HepG2 (cell line): ENCODE measurements around the gene FGD6. TPM values are rescaled to one million over a fixed set of nuclear protein-coding genes. Genes with fewer than 3 reads are reported as not detected.

Source experiments
- ATAC-seq: fragments of 200-7000 bp; cut with Tn5 transposase; 3 replicates; pipeline ENCODE4 v1.9.1; 2020; ENCODE audit warnings: mild to moderate bottlenecking, moderate library complexity
- BruUV-seq: library from RNA; stranded (reverse); fragments of 400-500 nt; replicated peaks from 2 replicates; lab custom pipeline; 2021; lab: Mats Ljungman, UMichigan
- CTCF ChIA-PET: fragments of 300-600 bp; formaldehyde crosslinking; extraction: SDS; loops from one replicate; lab custom pipeline; 2021; ENCODE audit warnings: low total read pairs, inconsistent platforms, low intra/inter-chr PET ratio; lab: Yijun Ruan, JAX
- POLR2A ChIA-PET: fragments of 350-600 bp; sonication (Branson Sonifier 250); formaldehyde crosslinking; loops from one replicate; lab custom pipeline; 2020; ENCODE audit warnings: antibody characterized with exemption, inconsistent platforms; lab: Yijun Ruan, JAX
- DNase-seq: peaks from one replicate; pipeline ENCODE4 v3.0.0-alpha.2; 2015; ENCODE audit warnings: low spot score
- FAIRE-seq: peaks from 3 replicates; lab custom pipeline; 2011; peaks lifted over from hg19 to GRCh38; lab: Jason Lieb, UNC
- H2AFZ ChIP-seq: one replicate; pipeline ENCODE4 v1.6.1; 2011; ENCODE audit warnings: low read length, inconsistent platforms
- H3K27ac ChIP-seq: fragments of 300-600 bp; 3 replicates; pipeline ENCODE4 v1.8.0; 2011; ENCODE audit warnings: mixed run types, mild to moderate bottlenecking, mixed read lengths, low read length, inconsistent platforms; ENCODE audit not compliant: insufficient read depth; ENCODE audit errors: extremely low read length
- H3K27me3 ChIP-seq, 2 experiments: fragments of 200-600 bp in 1 of 2; 2 replicates in 1 of 2; 3 replicates in 1 of 2; pipeline versions ENCODE4 v1.6.0 to v1.8.0; 2011; ENCODE audit warnings: low read length in 2 of 2, mild to moderate bottlenecking in 2 of 2, moderate library complexity in 2 of 2, inconsistent platforms in 1 of 2; ENCODE audit not compliant: insufficient read depth in 2 of 2, control insufficient read depth in 1 of 2
- H3K36me3 ChIP-seq, 2 experiments: fragments of 200-600 bp in 1 of 2; replicated peaks in 1 of 2; 2 replicates in 1 of 2; 3 replicates in 1 of 2; pipeline versions ENCODE4 v1.5.1 to v1.8.0; 2011; ENCODE audit warnings: low read length in 2 of 2, inconsistent platforms in 1 of 2; ENCODE audit not compliant: insufficient read depth in 2 of 2, control insufficient read depth in 1 of 2
- H3K4me1 ChIP-seq: 2 replicates; pipeline ENCODE4 v1.5.1; 2012; ENCODE audit warnings: low read length, inconsistent platforms; ENCODE audit not compliant: insufficient read depth
- H3K4me2 ChIP-seq: 2 replicates; pipeline ENCODE4 v1.6.0; 2011; ENCODE audit warnings: low read depth, low read length, inconsistent platforms
- H3K4me3 ChIP-seq, 3 experiments: fragments of 200-600 bp in 1 of 3; sonication (generic), shearing (Covaris generic) in 1 of 3; replicated peaks in 1 of 3; 2 replicates each; pipeline ENCODE4 v1.5.1; 2011 to 2016; ENCODE audit warnings: low read length in 3 of 3, inconsistent platforms in 2 of 3, low read depth in 2 of 3, mild to moderate bottlenecking in 2 of 3, control low read depth in 1 of 3, mixed read lengths in 1 of 3; ENCODE audit not compliant: insufficient read depth in 1 of 3
- H3K79me2 ChIP-seq: one replicate; pipeline ENCODE4 v1.6.1; 2011; ENCODE audit warnings: low read length, inconsistent platforms; ENCODE audit not compliant: insufficient read depth
- H3K9ac ChIP-seq: 2 replicates; pipeline ENCODE4 v1.6.0; 2011; ENCODE audit warnings: mild to moderate bottlenecking, low read depth, low read length, inconsistent platforms; ENCODE audit not compliant: insufficient read depth
- H3K9me3 ChIP-seq: 2 replicates; pipeline ENCODE4 v1.5.1; 2012; ENCODE audit warnings: mild to moderate bottlenecking, low read length
- H4K20me1 ChIP-seq: 2 replicates; pipeline ENCODE4 v1.6.0; 2011; ENCODE audit warnings: inconsistent platforms, mild to moderate bottlenecking, low read length, moderate library complexity; ENCODE audit not compliant: insufficient read depth
- AHR ChIP-seq: IDR thresholded peaks from 2 replicates; pipeline ENCODE4 v1.6.1; 2018; ENCODE audit warnings: missing genetic modification reagents, missing compliant biosample characterization
- ASH2L ChIP-seq: fragments of 300-600, 200-600 bp; sonication (generic); IDR thresholded peaks from 2 replicates; pipeline ENCODE4 v1.7.0; 2017; ENCODE audit warnings: low read depth, mild to moderate bottlenecking, moderate library complexity, mixed read lengths, low read length; ENCODE audit not compliant: insufficient read length
- HOXD1 ChIP-seq: sonication (generic); formaldehyde crosslinking; IDR thresholded peaks from 2 replicates; pipeline ENCODE4 v1.5.0; 2020; ENCODE audit warnings: missing genetic modification reagents
- MAFG ChIP-seq: sonication (generic); formaldehyde crosslinking; IDR thresholded peaks from 2 replicates; pipeline ENCODE4 v1.5.1; 2020; ENCODE audit warnings: mild to moderate bottlenecking, missing genetic modification reagents
- NCOA5 ChIP-seq: sonication (generic); formaldehyde crosslinking; IDR thresholded peaks from 2 replicates; pipeline ENCODE4 v1.4.0; 2020; ENCODE audit warnings: missing genetic modification reagents
- SRY ChIP-seq: sonication (generic); formaldehyde crosslinking; IDR thresholded peaks from 2 replicates; pipeline ENCODE4 v1.8.0; 2022; ENCODE audit warnings: mild to moderate bottlenecking, missing genetic modification reagents
- ZZZ3 ChIP-seq: sonication (generic); formaldehyde crosslinking; IDR thresholded peaks from 2 replicates; pipeline ENCODE4 v1.4.0; 2020; ENCODE audit warnings: missing genetic modification reagents, mild to moderate bottlenecking, borderline replicate concordance
- WGBS: methylation state at CpG from one replicate; pipeline ENCODE4 v1.1.6; 2017; ENCODE audit warnings: low lambda C conversion rate; 5-methylcytosine and 5-hydroxymethylcytosine counted together
- in situ Hi-C: cut with HindIII; loops from 2 replicates; pipeline ENCODE4 v1.10.0; 2017; ENCODE audit warnings: low pct_unique_long_range_greater_than_20kb; ENCODE audit not compliant: extremely low pct_ligation_motif_present
- intact Hi-C: fragments of 100-400 bp; cut with micrococcal nuclease; formaldehyde crosslinking; loops from one replicate; pipeline ENCODE4 v1.10.0; 2022; ENCODE audit not compliant: unreplicated experiment
- polyA plus RNA-seq, 8 experiments: library from polyadenylated mRNA; depleted of rRNA in 3 of 8; stranded (reverse) in 7 of 8; unstranded in 1 of 8; fragments of >200 nt; fragmentation: Illumina TruSeq in 4 of 8; extraction: Trizol in 4 of 8; gene quantifications; 2 replicates each; pipeline versions ENCODE4 v1.2.1 to v1.2.3, GENCODE V29; 2011 to 2016; ENCODE audit warnings: low read depth in 4 of 8, missing spikeins in 1 of 8, mixed read lengths in 1 of 8; ENCODE audit not compliant: insufficient read depth in 1 of 8
- total RNA-seq, 5 experiments: library from RNA; depleted of rRNA; stranded (reverse); fragments of >200 nt; fragmentation: Illumina TruSeq; extraction: Trizol; gene quantifications; 2 replicates each; pipeline ENCODE4 v1.2.3, GENCODE V29; 2016; ENCODE audit warnings: low read depth in 1 of 5
- TF ChIP-seq, protein P1 (sequence below): sonication (generic); formaldehyde crosslinking; IDR thresholded peaks from 2 replicates; pipeline ENCODE4 v1.4.0; 2020; ENCODE audit warnings: missing genetic modification reagents
- TF ChIP-seq, protein P2 (sequence below): IDR thresholded peaks from 2 replicates; pipeline ENCODE4 v1.6.1; 2016; ENCODE audit warnings: low read depth, missing genetic modification reagents, missing compliant biosample characterization

Gene FGD6
- total and polyA plus RNA-seq, 2 of the 13 experiments (the other 11 are each of a cell fraction or from before 2014, with no cell fraction given) = 2.2 to 4.3 TPM

DNA sequence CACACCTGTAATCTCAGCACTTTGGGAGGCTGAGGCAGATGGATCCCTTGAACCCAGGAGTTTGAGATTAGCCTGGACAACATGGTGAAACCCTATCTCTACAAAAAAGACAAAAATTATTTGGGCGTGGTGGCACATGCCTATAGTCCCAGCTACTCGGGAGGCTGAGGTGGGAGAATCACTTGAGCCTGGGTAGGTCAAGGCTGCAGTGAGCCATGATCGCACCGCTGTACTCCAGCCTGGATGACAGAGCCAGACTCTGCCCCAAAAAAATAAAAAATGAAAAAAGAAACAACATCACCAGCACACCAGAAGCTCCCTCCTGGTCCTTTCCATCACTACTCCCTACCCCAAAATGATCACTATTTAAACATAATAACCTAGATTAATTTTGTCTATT, 2.9 kb upstream of the FGD6 start (continued):
- TF ChIP-seq, protein P1, sequence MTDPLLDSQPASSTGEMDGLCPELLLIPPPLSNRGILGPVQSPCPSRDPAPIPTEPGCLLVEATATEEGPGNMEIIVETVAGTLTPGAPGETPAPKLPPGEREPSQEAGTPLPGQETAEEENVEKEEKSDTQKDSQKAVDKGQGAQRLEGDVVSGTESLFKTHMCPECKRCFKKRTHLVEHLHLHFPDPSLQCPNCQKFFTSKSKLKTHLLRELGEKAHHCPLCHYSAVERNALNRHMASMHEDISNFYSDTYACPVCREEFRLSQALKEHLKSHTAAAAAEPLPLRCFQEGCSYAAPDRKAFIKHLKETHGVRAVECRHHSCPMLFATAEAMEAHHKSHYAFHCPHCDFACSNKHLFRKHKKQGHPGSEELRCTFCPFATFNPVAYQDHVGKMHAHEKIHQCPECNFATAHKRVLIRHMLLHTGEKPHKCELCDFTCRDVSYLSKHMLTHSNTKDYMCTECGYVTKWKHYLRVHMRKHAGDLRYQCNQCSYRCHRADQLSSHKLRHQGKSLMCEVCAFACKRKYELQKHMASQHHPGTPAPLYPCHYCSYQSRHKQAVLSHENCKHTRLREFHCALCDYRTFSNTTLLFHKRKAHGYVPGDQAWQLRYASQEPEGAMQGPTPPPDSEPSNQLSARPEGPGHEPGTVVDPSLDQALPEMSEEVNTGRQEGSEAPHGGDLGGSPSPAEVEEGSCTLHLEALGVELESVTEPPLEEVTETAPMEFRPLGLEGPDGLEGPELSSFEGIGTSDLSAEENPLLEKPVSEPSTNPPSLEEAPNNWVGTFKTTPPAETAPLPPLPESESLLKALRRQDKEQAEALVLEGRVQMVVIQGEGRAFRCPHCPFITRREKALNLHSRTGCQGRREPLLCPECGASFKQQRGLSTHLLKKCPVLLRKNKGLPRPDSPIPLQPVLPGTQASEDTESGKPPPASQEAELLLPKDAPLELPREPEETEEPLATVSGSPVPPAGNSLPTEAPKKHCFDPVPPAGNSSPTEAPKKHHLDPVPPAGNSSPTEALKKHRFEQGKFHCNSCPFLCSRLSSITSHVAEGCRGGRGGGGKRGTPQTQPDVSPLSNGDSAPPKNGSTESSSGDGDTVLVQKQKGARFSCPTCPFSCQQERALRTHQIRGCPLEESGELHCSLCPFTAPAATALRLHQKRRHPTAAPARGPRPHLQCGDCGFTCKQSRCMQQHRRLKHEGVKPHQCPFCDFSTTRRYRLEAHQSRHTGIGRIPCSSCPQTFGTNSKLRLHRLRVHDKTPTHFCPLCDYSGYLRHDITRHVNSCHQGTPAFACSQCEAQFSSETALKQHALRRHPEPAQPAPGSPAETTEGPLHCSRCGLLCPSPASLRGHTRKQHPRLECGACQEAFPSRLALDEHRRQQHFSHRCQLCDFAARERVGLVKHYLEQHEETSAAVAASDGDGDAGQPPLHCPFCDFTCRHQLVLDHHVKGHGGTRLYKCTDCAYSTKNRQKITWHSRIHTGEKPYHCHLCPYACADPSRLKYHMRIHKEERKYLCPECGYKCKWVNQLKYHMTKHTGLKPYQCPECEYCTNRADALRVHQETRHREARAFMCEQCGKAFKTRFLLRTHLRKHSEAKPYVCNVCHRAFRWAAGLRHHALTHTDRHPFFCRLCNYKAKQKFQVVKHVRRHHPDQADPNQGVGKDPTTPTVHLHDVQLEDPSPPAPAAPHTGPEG = no peak
- TF ChIP-seq HOXD1 (CRISPR knock-in tag) = no peak
- TF ChIP-seq SRY = no peak

DNA sequence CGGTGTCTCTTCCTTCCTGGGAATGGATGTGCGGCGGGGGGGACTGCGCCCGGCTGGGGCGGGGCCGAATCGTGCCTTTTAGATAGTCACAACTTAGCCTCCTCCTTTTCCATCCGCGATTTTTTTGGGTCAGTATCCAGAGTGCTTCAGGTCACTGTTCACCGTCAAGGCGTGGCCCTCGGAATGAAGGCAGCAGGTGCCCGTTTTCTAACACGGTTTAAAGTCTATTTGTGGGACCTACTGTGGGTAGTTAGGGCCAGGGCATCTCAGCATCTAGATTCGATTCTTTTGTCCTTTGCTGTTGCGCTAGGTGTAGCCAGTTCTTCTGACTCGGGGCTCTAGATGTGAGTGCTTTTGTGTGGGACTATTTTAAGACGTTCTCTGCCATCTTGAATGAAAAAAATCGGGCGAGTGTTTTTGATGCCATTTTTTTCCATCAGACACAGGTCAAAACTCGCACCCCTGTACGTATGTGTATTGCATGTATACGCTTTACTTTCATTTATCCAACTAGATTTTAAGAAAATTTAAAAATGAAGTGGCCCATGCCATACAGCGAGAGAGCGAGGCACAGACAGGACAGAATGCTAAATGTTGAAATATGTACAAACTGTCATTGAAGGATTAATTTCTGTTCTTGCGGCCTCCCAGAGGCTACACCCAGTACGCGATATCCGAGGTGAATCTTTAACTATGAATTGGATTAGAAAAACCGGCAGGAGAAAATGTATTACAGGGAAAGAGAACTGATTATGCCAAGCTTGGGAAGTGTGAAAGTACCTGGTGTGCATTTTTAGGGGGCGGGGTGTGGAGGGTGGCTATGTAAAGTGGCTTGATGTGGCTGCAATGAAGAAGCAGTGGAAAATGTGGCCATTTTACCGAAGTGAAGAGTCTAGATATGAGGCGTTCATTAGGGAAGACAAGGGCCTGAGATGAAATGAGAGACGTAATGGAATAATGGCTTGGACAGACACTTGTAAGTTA, 1.2 kb upstream of the FGD6 start:
- peak overlapping the region; percentile 86 for H3K9ac ChIP-seq
- no peaks in the 10 kb centered on the region; a peak in 1 of 5 replicates for H3K27me3 ChIP-seq
- no peak overlapping the region for H2AFZ ChIP-seq
- intact Hi-C loops (loop anchor here (1.0 to 5.0 kb wide), 4 partner anchors 118 to 1054 kb away; partner anchors contain the start of genes METAP2 and NR2C1), in situ Hi-C loops (loop anchor here (10.0 kb wide), 1 partner anchor 116 kb away; no protein-coding TSS in a partner anchor)
- H3K36me3 ChIP-seq = no peaks in the 10 kb centered on the region; a peak in 1 of 5 replicates
- no peak for ATAC-seq
- peak overlapping the region; percentile 92 for H3K4me2 ChIP-seq
- 0 out of 2 replicates have a peak, but pooled peaks cover 3% of the 10 kb centered on the region for H4K20me1 ChIP-seq
- no peak for FAIRE-seq
- H3K79me2 ChIP-seq = peaks cover 77% of the 10 kb centered on the region
- ChIA-PET CTCF (interaction anchor here (1.9 kb wide), 1 partner anchor 101 kb away, joined by 7 read pairs; no protein-coding TSS in a partner anchor), POLR2A (interaction anchor here (1.0 to 1.7 kb wide), 3 partner anchors 55 to 255 kb away, joined by 4 to 9 read pairs (median 7); partner anchors contain the start of genes METAP2 and NR2C1)
- peaks cover 40% of the 10 kb centered on the region for H3K4me1 ChIP-seq
- WGBS = under 1% methylated on average over 26 of the region's 35 CpGs
- no peaks in the 10 kb centered on the region for H3K9me3 ChIP-seq
- peak overlapping the region; percentile 78 to 95 (median 87) for H3K4me3 ChIP-seq
- BruUV-seq = TSS peak; percentile 80
- no peak for DNase-seq
- H3K27ac ChIP-seq = peak overlapping the region; percentile 86
- TF ChIP-seq ASH2L (peak; percentile 54), MAFG (CRISPR knock-in tag) (no peak), NCOA5 (CRISPR knock-in tag) (no peak), AHR (CRISPR knock-in tag) (no peak), ZZZ3 (CRISPR knock-in tag) (0 out of 2 replicates have a peak, but pooled peaks have one; percentile 9)
- TF ChIP-seq, protein P2, sequence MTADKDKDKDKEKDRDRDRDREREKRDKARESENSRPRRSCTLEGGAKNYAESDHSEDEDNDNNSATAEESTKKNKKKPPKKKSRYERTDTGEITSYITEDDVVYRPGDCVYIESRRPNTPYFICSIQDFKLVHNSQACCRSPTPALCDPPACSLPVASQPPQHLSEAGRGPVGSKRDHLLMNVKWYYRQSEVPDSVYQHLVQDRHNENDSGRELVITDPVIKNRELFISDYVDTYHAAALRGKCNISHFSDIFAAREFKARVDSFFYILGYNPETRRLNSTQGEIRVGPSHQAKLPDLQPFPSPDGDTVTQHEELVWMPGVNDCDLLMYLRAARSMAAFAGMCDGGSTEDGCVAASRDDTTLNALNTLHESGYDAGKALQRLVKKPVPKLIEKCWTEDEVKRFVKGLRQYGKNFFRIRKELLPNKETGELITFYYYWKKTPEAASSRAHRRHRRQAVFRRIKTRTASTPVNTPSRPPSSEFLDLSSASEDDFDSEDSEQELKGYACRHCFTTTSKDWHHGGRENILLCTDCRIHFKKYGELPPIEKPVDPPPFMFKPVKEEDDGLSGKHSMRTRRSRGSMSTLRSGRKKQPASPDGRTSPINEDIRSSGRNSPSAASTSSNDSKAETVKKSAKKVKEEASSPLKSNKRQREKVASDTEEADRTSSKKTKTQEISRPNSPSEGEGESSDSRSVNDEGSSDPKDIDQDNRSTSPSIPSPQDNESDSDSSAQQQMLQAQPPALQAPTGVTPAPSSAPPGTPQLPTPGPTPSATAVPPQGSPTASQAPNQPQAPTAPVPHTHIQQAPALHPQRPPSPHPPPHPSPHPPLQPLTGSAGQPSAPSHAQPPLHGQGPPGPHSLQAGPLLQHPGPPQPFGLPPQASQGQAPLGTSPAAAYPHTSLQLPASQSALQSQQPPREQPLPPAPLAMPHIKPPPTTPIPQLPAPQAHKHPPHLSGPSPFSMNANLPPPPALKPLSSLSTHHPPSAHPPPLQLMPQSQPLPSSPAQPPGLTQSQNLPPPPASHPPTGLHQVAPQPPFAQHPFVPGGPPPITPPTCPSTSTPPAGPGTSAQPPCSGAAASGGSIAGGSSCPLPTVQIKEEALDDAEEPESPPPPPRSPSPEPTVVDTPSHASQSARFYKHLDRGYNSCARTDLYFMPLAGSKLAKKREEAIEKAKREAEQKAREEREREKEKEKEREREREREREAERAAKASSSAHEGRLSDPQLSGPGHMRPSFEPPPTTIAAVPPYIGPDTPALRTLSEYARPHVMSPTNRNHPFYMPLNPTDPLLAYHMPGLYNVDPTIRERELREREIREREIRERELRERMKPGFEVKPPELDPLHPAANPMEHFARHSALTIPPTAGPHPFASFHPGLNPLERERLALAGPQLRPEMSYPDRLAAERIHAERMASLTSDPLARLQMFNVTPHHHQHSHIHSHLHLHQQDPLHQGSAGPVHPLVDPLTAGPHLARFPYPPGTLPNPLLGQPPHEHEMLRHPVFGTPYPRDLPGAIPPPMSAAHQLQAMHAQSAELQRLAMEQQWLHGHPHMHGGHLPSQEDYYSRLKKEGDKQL (CRISPR knock-in tag) = no peak
